ELR (cell line): Measurements from ENCODE around the gene TMEM181.
"Not testable (repeated sequence)": the region's sequence is repeated elsewhere in the genome, so short reads cannot be mapped to it uniquely, and the experiment has no call there.

ENCODE experiments used
- DNase-seq: peaks from one replicate; pipeline ENCODE4 v3.0.0-alpha.2; 2015; ENCODE audit warnings: low read depth

The TMEM181 gene

GRCh38 chr6:158559895-158560835 lies at the start of gene TMEM181:
TMEM181 (plus strand) TSS chr6:158560091; CDS start chr6:158560225, 134 bp downstream.
- DNase-seq: peak; percentile 89

- no peak for DNase-seq
Measured at GRCh38 chr6:158512809-158513208, 47.1 kb upstream of the TMEM181 start.

GRCh38 chr6:158514176-158514575 lies 45.7 kb upstream of the TMEM181 start:
- DNase-seq: no peak

GRCh38 chr6:158514991-158515390 lies 44.9 kb upstream of the TMEM181 start:
- no peak for DNase-seq

GRCh38 chr6:158516098-158516497 lies 43.8 kb upstream of the TMEM181 start:
- no peak for DNase-seq

GRCh38 chr6:158517038-158517437 lies 42.9 kb upstream of the TMEM181 start:
- no peak for DNase-seq

- DNase-seq: no peak
Measured at GRCh38 chr6:158517581-158517980, 42.3 kb upstream of the TMEM181 start.

GRCh38 chr6:158518191-158519127 lies 41.4 kb upstream of the TMEM181 start:
- DNase-seq: peak; percentile 90

GRCh38 chr6:158519300-158519699 lies 40.6 kb upstream of the TMEM181 start:
- DNase-seq: no peak

- DNase-seq: no peak
Measured at GRCh38 chr6:158519761-158520160, 40.1 kb upstream of the TMEM181 start.

- DNase-seq: not testable (repeated sequence)
Measured at GRCh38 chr6:158520975-158521374, 38.9 kb upstream of the TMEM181 start.

- no peak for DNase-seq
Measured at GRCh38 chr6:158521759-158522158, 38.1 kb upstream of the TMEM181 start.

GRCh38 chr6:158522616-158523015 lies 37.3 kb upstream of the TMEM181 start:
- no peak for DNase-seq

- no peak for DNase-seq
Measured at GRCh38 chr6:158524311-158524710, 35.6 kb upstream of the TMEM181 start.

GRCh38 chr6:158527858-158528257 lies 32.0 kb upstream of the TMEM181 start:
- not testable (repeated sequence) for DNase-seq

- no peak for DNase-seq
Measured at GRCh38 chr6:158528826-158529225, 31.1 kb upstream of the TMEM181 start.

GRCh38 chr6:158529629-158530028 lies 30.3 kb upstream of the TMEM181 start:
- DNase-seq: no peak

GRCh38 chr6:158531566-158531965 lies 28.3 kb upstream of the TMEM181 start:
- DNase-seq: no peak

- DNase-seq: no peak
Measured at GRCh38 chr6:158531970-158532369, 27.9 kb upstream of the TMEM181 start.

GRCh38 chr6:158536084-158536890 lies 23.6 kb upstream of the TMEM181 start:
- peak; percentile 69 for DNase-seq

- peak; percentile 26 for DNase-seq
Measured at GRCh38 chr6:158536891-158537798, 22.7 kb upstream of the TMEM181 start.
